Stimulated activated CD4-positive, alpha-beta T cell treated with anti-CD3 and anti-CD28 coated beads, Interleukin-15, amount 100 ng/mL, for 1 hour (primary cell): Measurements from ENCODE around the gene PRDM16.

Experiments
- DNase-seq, 2 donors: peaks; one replicate each; pipeline ENCODE4 v3.0.0-alpha.2; 2020; ENCODE audit warnings: low read depth in 1 of 2, low spot score in 1 of 2

PRDM16 gene

DNA sequence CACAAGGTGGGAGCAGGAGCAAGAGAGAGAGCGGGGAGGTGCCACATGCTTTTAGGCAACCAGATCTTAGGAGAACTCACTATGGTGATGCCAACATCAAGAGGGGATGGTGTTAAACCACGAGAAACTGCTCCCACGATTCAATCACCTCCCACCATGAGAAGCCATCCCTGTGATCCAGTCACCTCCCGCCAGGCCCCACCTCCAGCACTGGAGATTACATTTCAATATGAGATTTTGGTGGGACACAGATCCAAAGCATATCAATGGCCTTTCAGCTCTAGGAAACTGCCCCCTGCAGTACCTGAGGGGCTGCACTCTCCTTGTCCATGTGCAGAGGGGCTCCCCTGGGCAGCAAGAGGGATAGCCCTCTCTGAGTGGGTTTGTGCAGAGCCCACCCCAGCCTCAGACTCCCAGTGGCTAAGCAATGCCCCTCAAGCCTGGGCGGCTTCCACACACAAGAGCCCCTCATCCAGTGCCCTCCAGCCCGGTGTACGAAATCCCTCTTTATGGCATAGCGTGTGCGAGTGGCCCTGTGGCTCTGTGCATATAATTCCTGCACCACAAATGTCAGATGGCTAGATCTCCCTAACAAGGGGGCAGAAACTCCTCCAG lies 15.5 kb upstream of the PRDM16 start:
- DNase-seq: no peak

DNA sequence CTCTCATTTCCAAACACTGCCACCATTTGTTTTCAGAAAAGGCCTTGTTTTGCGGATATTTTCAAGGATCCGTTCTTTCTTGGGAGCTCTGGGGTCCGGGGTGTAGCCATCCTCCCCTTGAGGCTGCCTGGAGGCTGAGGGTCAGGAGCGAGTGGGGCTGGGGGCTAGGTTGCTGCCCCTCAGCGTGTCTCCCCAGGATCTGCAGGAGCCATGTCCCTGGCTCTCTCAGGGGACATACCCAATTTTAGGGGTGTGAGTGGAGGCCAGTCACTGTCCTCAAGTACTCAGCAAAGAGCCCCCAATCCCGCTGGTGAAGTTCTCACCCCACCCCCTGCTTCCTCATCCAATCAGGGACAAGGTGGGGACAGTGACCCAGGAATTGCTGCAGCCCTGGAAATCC lies 15.0 kb upstream of the PRDM16 start:
- no peak for DNase-seq

DNA sequence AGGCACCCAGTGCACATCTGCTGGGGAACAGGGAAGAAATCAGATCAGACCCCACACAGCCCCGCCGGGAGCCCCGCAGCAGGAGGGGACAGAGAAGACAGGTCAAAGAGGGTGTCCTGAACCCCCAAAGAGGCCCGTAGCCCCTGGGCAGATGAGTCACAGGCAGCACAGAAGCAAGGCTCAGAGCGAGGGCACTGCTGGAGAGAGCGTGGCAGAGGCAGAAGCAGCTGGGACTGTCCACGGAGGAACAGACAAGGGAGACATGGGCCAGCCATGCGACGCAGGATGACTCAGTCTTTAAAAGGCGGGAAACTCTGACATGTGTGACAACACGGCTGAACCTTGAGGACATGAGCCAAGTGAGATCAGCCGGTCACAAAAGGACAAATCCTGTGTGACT lies 14.5 kb upstream of the PRDM16 start:
- no peak for DNase-seq

DNA sequence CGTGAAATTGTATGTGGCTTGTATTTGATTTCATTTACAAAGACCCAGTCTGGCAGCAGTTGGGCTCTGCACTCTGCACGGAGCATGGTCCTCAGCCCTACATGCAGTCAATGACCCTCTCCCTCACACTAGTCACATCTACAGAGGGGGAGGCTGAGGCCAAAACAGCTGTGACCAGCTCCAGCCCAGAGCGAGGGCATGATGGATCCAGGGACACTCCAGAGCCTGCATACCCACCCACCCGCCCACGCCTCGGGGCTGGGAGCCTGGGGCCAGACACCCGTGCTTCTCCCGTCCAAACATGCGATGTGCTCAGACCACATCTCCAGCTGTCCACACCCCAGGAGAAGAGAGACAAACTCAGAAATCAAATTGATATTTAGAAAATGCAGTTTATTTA lies 14.0 kb upstream of the PRDM16 start:
- DNase-seq: no peak

DNA sequence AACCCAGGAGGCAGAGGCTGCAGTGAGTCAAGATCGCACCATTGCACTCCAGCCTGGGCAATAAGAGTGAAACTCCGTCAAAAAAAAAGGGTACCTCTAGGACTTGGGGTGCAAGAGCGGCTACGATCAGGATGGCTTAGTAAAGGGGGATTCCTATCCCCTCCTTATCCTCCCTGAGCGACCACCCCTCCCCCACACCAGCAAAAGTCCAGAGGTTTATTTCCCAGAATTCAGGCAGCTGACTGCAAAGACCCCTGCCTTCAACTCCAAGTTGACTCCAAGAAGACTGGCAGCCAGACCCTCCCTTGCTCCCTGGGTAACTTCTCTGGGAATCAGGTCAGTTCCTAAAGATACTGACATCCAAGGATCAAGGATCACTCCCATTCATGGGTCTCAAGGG lies 12.4 kb upstream of the PRDM16 start:
- DNase-seq: no peak

DNA sequence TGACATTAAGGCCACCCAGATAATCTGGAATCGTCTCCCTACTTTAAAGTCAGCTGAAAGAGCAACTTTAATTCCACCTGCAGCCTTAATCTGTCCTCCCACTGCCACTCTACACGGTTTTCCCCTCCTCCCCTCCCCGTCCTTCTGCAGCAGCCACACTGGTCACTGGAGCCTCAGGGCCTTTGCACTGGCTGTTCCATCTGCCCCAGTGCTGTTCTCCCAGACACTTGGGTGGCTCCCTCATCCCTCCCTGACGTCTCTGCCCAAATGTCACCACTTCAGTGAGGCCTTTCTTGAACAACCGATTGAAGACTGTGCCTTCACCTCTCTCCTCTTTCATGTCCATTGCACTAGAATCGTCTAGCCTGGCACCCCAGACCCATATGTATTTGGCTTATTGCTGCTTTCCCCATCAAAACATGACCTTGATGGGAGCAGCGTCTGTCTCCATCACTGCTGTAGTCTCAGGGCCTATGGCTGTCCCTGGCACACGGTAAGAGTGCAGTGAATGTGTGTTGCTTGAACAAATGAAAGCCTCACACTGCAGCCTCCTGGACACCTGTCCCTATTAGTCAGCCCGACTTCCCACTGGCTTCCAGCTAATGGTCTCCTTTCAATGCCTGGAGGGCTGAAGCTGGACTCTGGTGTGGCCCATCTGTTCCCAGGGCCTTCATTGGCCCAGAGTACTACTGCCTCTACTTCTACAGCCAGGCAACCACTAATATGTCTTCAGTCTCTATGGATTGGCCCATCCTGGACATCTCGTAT lies 10.6 kb upstream of the PRDM16 start:
- no peak for DNase-seq

DNA sequence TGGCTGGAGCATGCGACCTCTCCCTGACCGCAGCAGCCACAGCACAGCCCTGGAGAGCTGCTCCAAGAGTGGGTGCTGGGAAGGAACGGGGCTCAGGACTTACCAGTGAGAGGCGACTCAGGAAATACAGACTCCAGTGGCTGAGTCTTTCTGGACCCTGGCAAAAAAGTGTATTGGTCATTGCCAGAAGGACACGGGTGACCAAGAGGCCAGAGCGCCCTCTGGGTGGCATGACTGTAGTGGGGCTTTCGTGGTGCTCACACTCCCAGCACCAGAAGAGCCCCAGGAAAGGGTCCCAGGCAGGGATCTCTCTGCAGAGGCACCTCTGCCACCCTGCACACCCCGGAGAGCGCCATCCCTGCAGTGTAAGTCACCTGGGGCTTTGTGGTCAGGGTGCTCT lies 8.9 kb upstream of the PRDM16 start:
- DNase-seq: no peak

DNA sequence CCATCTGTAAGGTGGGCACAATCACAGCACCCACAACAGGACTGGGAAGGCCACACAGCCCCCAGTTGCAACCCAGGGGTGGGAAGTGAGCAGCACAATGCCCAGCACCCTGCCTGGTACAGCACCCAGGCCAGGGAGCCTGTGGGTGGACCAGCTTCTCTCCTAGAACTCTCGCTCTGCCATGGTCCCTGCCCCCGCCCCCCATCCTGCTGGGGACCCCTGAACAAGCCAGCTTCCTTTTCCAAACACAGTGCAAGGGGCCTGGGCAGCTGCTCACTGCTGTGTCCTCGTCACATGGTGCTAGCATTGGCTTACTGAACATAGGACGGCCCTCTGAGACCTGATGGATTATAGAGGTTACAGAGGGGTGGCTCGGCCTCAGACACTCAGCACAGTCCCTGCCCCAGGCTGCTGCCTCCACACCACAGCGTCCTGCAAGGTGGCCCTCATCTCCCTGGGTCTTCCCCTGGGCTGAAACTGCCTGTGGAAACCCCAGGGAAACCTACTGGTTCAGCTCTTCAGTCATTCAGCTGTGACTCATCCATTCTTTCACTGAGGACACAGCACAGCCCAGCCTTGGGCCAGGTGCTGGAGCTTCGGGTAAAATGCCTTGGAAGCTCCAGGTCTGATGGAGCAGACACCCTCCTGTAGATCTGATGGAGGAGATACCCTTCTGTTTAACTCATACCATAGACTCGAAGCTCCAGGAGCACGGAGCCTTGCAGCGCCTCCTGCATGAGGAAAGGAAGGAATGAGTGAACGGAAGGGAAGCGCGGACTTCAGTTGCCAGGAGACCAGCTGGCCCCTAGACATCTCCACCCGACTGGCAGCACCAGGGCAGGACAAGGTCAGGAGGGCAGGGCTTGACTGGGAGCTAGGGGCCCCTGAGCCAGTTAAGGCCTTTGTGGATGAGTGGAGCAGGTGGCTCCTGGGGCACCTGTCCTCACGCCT lies 8.1 kb upstream of the PRDM16 start:
- DNase-seq: no peak

DNA sequence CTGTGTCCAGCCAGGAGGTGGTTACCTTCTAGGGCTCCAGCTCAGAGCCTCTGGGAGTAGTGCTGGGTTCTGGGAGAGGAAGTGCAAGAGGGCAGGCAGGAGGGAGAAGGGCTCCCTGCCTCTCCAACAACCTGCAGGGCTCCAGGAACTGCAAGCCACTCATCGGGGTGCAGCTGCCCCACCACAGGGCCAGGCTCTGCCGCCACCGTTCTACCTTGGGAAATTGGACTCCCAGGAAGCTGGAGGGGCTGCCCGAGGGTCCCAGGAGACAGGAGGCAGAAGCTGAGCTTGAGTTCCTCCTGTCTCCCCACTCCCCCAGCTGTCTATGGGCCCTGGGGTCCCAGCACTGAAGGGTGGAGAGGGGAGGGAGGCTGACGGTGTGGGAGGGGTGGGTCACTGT lies 7.4 kb upstream of the PRDM16 start:
- no peak for DNase-seq

DNA sequence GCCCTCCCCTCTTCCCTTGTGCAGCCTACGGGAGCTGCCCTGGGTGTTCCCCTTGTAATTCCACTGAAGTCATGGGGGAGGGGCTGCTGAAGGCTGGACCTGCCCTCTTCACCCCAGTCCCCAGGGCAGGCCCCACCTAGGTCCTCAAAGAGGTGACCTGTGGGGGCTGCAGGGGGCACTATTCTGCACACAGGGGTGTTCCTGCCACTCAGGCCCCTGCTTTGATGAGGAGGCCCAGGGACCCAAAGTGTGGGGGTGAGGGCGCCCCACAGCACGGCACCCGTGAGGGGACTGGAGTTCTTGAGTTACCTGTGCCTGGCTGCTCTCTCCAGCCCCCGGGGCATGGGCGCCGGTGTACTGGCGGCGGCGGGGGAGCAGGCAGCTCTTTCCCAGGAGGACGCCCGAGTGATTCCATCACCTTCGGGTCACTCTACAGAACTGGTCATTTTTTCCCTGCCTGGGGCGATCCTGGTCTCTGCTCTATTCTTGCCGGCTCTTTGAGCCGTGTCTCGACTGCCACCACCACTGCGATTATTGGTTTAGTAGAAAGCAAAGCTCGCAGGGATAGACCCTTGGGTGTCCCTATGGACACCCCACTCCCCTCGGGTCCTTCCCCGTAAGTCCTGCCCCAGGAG lies 6.9 kb upstream of the PRDM16 start:
- no peak for DNase-seq

DNA sequence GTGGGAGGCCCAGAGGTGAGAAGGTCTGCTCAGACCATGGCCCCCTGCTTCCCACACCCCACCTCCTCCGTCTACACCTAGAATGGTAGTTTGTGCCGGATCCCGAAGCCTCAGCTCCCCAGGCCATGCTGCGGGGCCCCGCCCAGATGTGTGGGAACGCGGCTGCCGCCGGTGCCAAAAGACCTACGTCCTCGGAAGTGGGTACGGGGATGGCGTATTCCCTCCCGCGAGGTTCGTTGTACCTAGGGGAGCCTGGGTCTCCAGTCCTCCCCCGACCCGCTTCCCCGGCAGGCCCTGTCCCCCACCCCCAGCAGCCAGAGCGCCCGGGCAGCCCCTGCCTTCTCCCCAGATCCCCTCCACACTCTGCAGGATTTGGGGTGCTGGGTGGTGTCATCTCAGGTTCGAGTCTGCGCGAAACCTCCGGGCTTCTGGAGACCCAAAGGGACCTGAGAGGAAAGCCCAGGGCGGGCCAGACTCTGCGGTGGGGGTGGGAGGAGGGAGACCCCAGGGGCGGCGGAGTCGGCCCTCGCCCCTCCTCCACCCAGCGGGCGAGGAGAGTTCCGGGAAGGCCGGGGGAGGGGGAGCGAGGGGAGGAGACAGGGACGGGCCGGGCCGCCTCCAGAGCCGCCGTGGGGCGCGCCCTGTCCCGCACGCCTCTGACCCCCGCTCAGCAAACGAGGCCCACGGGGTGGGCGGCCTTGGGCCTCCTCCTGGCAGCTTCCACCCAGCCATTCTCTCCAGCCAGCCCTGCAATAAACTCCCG lies 6.2 kb upstream of the PRDM16 start:
- DNase-seq: no peak

DNA sequence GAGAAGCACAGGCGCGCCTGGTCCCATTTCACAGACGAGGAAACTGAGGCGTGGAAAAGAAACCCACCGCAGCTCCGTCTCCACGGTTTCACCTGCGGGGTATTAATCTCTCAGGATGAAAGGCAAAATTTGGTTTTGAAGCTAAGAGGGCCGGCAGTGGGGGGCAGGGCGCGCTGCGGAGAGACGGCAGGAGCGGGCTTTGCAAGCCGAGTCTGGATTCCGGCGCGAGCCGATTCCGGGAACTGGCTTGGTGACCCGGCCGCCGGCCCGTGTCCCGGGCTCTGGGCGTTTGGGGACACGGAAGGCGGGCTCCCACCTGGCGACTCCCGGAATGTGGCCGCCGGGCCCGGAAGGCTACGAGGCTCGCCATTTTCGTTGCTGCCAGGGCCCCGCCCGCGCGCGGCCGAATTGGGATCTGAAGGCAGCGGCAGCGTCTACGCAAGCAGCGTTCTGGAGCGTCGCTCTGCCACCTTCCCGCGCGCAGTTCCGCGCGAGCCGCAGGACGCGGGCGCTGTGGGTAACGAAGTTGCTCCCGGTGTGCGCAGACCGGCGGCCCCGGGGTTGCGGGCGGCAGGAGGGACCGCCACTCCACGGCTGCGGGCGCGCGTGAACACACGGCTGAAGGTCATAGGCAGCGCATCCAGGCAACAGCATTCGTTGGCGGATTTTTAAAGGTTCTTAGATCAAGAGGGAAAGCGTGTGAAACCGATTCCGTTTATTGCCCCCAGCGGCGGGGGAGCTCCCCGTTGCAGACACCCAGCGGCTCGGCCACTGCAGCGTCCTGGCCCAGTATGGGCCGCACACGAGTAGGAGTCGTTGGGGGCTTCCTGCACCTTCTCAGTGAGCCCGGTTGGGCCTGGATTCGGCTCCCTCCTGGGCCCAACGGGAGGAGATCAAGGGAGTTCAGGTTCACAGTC lies 5.4 kb upstream of the PRDM16 start:
- no peak for DNase-seq

DNA sequence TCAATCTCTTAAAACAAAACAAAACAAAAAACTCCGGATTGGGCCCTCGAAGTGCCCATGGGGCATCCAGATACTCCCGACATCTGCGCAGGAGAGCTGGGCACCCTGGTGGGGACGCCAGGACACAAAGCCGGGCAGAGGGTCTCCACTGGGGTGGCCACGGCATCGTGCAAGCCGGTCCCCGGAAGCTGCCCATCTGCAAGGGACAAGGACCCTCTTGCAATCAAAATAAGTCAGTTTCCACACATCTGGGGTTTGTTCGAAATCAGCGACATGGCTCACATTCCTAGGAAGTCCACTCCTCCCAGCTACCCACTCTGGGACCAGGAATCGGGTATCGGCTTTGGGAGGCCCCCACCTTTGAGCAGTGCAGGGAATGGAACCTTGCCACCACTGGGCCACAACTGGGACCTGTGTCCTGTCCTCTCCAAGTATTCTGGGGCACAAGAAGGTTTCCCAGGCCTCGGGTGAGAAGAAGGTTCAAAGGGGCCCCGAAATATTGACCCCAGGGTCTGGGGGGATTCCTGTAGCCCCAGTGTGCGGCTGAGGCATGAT lies 4.6 kb upstream of the PRDM16 start:
- no peak for DNase-seq

DNA sequence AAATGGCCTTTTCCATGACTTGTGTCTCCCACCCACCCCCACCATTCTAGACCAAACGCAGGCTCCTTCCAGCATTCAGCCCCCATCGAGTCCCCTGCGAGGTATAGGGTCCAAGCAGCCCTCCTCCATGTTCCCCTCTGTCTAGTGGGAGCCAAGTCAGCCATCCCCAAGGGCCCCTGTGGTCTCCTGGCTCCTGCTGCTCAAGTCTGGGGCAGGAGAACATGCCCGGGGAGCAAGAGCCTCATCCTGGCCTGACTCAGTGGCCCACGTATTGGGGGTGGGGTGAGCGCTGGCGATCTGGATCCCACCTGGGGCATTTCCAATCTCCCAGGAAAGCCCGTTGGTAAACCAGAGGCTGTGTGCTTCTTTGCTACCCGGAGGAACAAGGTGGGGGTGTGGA lies 4.1 kb upstream of the PRDM16 start:
- DNase-seq: no peak

DNA sequence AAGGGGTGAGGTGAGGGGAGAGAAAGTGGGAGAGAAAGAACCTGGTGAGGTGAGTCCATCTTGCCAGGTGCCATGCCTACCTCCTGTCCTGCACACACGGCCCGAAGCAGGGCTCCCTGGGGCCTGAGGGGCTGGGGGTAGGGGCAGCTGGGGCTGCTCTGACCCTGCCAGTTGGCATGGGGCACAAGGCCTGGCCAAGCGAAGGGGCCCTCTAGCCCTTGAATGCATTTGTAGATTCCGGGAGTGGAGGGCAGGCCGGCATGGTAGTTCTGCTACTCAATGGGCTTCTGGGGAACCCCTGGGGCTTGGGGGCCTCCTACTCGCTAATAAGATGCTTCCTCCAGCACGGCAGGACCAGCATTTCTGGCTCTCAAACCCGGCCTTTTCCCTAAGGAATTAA lies 3.6 kb upstream of the PRDM16 start:
- DNase-seq: no peak

DNA sequence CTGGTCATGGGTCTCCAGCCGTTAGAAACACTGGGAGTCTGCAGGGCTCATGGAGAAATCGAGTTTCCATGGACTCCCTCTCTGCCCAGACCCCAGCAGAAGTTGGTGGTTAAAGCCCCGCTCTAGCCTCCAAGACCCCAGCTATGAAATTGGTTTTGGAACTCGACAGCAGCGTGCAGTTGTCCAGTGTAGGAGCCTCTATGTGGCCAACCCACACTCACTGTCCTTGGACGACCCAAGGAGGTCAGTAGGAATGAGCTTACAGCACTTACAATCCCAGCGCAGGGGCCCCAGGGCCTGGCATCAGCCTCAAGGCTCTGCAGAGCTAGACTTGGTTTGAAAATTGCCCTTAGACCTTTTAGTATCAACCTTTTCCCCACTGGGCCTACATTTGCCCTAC lies 3.2 kb upstream of the PRDM16 start:
- no peak for DNase-seq

DNA sequence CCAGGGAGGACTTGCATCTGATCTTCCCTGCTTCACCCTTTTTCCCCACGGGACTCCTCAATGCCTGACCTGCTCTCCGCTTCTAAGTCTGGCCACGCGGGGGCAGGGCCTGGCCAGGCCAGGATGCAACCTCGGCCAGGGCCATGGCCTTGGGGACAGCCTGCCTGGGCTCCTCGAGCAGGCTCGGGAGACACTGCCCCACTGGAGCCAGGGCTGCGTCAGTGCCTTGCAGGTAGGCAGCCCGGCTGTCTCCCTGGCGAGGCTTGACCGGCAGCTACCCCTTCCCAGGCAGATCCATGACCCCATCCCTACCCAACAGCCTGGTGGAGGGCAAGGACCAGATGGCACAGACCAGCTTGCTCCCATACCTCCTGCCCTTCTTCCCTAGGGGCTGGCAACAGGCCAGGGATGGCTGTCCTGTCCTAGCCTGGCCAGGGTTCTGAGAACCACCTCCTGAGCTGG lies 2.7 kb upstream of the PRDM16 start:
- DNase-seq: no peak

DNA sequence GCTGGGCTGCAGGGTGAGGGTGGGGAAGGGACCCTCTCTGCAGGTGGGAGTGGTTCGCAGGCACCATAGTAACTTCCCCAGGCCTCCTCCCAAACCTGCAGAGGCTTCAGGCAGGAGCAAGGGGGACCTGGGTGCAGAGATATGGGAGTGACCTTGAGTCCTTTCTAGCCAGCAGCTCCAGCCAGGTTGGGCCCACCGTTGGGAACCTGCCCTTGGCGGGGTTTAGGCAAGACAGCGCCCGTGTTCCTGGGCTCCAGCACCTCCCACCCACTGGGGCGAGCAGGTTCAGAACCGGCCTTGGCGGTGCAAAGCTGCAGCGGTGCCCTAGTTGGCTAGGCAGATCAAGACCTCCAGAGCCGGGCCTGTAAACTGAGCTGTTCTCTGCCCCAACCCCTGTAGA lies 2.2 kb upstream of the PRDM16 start:
- no peak for DNase-seq

DNA sequence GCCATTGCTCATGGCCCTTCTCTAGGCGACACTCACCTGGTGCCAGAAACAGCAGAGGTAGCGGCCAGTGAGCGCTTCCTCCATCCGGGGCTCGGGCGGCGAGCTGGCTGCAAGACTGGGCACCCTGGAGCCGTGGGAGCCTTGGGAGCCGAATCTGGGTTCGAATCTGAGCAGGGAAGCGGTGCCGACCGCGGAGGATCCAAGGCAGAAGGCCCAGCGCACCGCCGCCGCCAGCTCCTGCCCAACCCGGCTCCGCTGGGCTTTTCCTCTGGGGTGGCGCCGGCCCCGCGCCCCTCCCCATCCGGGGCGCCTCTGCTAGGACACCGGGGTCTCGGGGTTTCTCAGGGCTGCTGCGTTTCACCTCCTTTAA lies 1.7 kb upstream of the PRDM16 start:
- DNase-seq: no peak
